HCT116 (cell line): Measurements from ENCODE around the gene C1orf21. TPM values are rescaled to one million over a fixed set of nuclear protein-coding genes. Genes with fewer than 3 reads are reported as not detected.

Source experiments
- ATAC-seq: fragments of 200-7000 bp; cut with Tn5 transposase; 2 replicates; pipeline ENCODE4 v1.9.1; 2020; ENCODE audit warnings: mild to moderate bottlenecking, moderate library complexity
- BruUV-seq: library from RNA; stranded (reverse); fragments of 400-500 nt; replicated peaks from 2 replicates; lab custom pipeline; 2021; lab: Mats Ljungman, UMichigan
- CTCF ChIA-PET: fragments of 300-600 bp; sonication (Branson Sonifier 250); formaldehyde crosslinking; loops from one replicate; lab custom pipeline; 2021; ENCODE audit warnings: antibody characterized with exemption; lab: Charles Lee
- POLR2A ChIA-PET: fragments of 300-600, 350-600 bp; sonication (Branson Sonifier 250); formaldehyde crosslinking; loops from one replicate; lab custom pipeline; 2021; ENCODE audit warnings: antibody characterized with exemption; lab: Charles Lee
- RAD21 ChIA-PET, 2 experiments: fragments of 300-600 bp; sonication (Branson Sonifier 250); formaldehyde crosslinking; loops; one replicate each; lab custom pipeline; 2023; ENCODE audit warnings: low total read pairs in 2 of 2; ENCODE audit not compliant: uncharacterized antibody in 2 of 2, unreplicated experiment in 2 of 2, low non-redundant PET in 1 of 2; lab: Charles Lee
- DNase-seq: peaks from one replicate; pipeline ENCODE4 v3.0.0-alpha.2; 2010; ENCODE audit warnings: low read depth, low spot score
- H2AFZ ChIP-seq: fragments of 200-600 bp; shearing (Covaris generic), sonication (generic); 2 replicates; pipeline ENCODE4 v1.6.1; 2017; ENCODE audit warnings: low read depth, mixed run types, mixed read lengths, antibody characterized with exemption, low read length; ENCODE audit not compliant: poor library complexity, severe bottlenecking
- H3K27ac ChIP-seq: 2 replicates; pipeline ENCODE4 v1.5.1; 2012; ENCODE audit warnings: low read depth, low read length
- H3K27me3 ChIP-seq: fragments of 200-600 bp; sonication (generic); 2 replicates; pipeline ENCODE4 v1.6.1; 2016; ENCODE audit warnings: mixed run types, low read length, mixed read lengths; ENCODE audit not compliant: insufficient read depth
- H3K36me3 ChIP-seq, 2 experiments: fragments of 200-500 bp in 1 of 2; fragments of 200-600 bp in 1 of 2; sonication (Bioruptor generic) in 1 of 2; sonication (generic) in 1 of 2; 2 replicates each; pipeline versions ENCODE4 v1.5.1 to v1.6.1; 2014 to 2016; ENCODE audit warnings: low read length in 2 of 2, inconsistent platforms in 1 of 2, mixed read lengths in 1 of 2, mixed run types in 1 of 2; ENCODE audit not compliant: insufficient read depth in 2 of 2, control insufficient read depth in 1 of 2
- H3K4me1 ChIP-seq, 2 experiments: fragments of 200-600 bp in 1 of 2; sonication (generic) in 1 of 2; 2 replicates each; pipeline versions ENCODE4 v1.5.1 to v1.6.1; 2012 to 2017; ENCODE audit warnings: low read length in 2 of 2, inconsistent platforms in 1 of 2, mild to moderate bottlenecking in 1 of 2, mixed read lengths in 1 of 2, mixed run types in 1 of 2, moderate library complexity in 1 of 2; ENCODE audit not compliant: insufficient read depth in 2 of 2, control insufficient read depth in 1 of 2
- H3K4me2 ChIP-seq: fragments of 200-600 bp; sonication (generic); 2 replicates; pipeline ENCODE4 v1.6.1; 2017; ENCODE audit warnings: mixed run types, low read length, mixed read lengths
- H3K4me3 ChIP-seq, 2 experiments: fragments of 200-600 bp in 1 of 2; sonication (generic) in 1 of 2; replicated peaks in 1 of 2; 2 replicates each; pipeline ENCODE4 v1.5.1; 2011 to 2016; ENCODE audit warnings: low read length in 2 of 2, control low read depth in 1 of 2, low read depth in 1 of 2, mild to moderate bottlenecking in 1 of 2, mixed read lengths in 1 of 2, mixed run types in 1 of 2
- H3K79me2 ChIP-seq: fragments of 200-600 bp; sonication (generic); 2 replicates; pipeline ENCODE4 v1.6.1; 2017; ENCODE audit warnings: mild to moderate bottlenecking, mixed run types, low read length, moderate library complexity, mixed read lengths; ENCODE audit not compliant: insufficient read depth
- H3K9ac ChIP-seq: fragments of 200-600 bp; sonication (generic); 2 replicates; pipeline ENCODE4 v1.6.1; 2016; ENCODE audit warnings: low read length, mixed read lengths
- H3K9me2 ChIP-seq: fragments of 200-600 bp; sonication (generic), shearing (Covaris generic); 2 replicates; pipeline ENCODE4 v1.6.1; 2017; ENCODE audit warnings: mixed run types, mild to moderate bottlenecking, moderate library complexity; ENCODE audit not compliant: insufficient read depth
- H3K9me3 ChIP-seq, 2 experiments: fragments of 200-500 bp in 1 of 2; fragments of 200-600 bp in 1 of 2; sonication (Bioruptor generic) in 1 of 2; sonication (generic) in 1 of 2; 2 replicates each; pipeline ENCODE4 v1.6.1; 2014 to 2017; ENCODE audit warnings: low read length in 2 of 2, mixed read lengths in 2 of 2, inconsistent platforms in 1 of 2, low read depth in 1 of 2, mild to moderate bottlenecking in 1 of 2, mixed run types in 1 of 2, moderate library complexity in 1 of 2; ENCODE audit not compliant: control insufficient read depth in 1 of 2, insufficient read depth in 1 of 2
- H4K20me1 ChIP-seq: fragments of 200-600 bp; sonication (generic), shearing (Covaris generic); 2 replicates; pipeline ENCODE4 v1.6.1; 2017; ENCODE audit warnings: mixed run types, mild to moderate bottlenecking, moderate library complexity; ENCODE audit not compliant: insufficient read depth
- EZH2 ChIP-seq: fragments of 200-600 bp; sonication (generic); IDR thresholded peaks from 2 replicates; pipeline ENCODE4 v1.6.1; 2017; ENCODE audit warnings: antibody characterized with exemption, mixed run types
- EZH2phosphoT487 ChIP-seq: fragments of 200-600 bp; IDR thresholded peaks from 2 replicates; pipeline ENCODE4 v1.6.1; 2018; ENCODE audit warnings: antibody characterized with exemption, borderline replicate concordance
- FOSL1 ChIP-seq: IDR thresholded peaks from 2 replicates; pipeline ENCODE4 v1.6.1; 2012; ENCODE audit warnings: low read depth
- JUND ChIP-seq: IDR thresholded peaks from 2 replicates; pipeline ENCODE4 v1.6.1; 2012
- POLR2AphosphoS5 ChIP-seq: IDR thresholded peaks from 2 replicates; pipeline ENCODE4 v1.6.1; 2011; ENCODE audit warnings: mild to moderate bottlenecking, low read depth, low read length, moderate library complexity
- SP1 ChIP-seq: IDR thresholded peaks from 2 replicates; pipeline ENCODE4 v1.6.1; 2012; ENCODE audit warnings: low read depth
- TCF7L2 ChIP-seq: IDR thresholded peaks from 2 replicates; pipeline ENCODE4 v1.7.0; 2011; ENCODE audit warnings: borderline replicate concordance, inconsistent platforms; ENCODE audit not compliant: insufficient read depth, insufficient read length; ENCODE audit errors: extremely low read depth
- ZFX ChIP-seq: fragments of 450-650 bp; IDR thresholded peaks from 2 replicates; pipeline ENCODE4 v1.6.1; 2017
- ZNF274 ChIP-seq: fragments of 200-500 bp; sonication (Bioruptor generic); IDR thresholded peaks from 2 replicates; pipeline ENCODE4 v1.6.1; 2014; ENCODE audit warnings: mild to moderate bottlenecking, low read depth, low read length, inconsistent platforms
- intact Hi-C: fragments of 100-400 bp; cut with micrococcal nuclease; formaldehyde crosslinking; loops from 2 replicates; pipeline ENCODE4 v1.10.0; 2022
- total RNA-seq: library from RNA; stranded (reverse); gene quantifications from one replicate; pipeline ENCODE4 v1.2.1, GENCODE V29; 2021; ENCODE audit not compliant: unreplicated experiment
- TF ChIP-seq, protein P1 (sequence below): IDR thresholded peaks from 2 replicates; pipeline ENCODE4 v1.6.1; 2012
- TF ChIP-seq, protein P2 (sequence below): IDR thresholded peaks from 2 replicates; pipeline ENCODE4 v1.6.1; 2011; ENCODE audit warnings: mild to moderate bottlenecking, low read length, moderate library complexity; ENCODE audit not compliant: insufficient replicate concordance; ENCODE audit errors: extremely low read depth

The C1orf21 gene
- total RNA-seq, 1 experiment from 2014 or later: 8.9 TPM

DNA sequence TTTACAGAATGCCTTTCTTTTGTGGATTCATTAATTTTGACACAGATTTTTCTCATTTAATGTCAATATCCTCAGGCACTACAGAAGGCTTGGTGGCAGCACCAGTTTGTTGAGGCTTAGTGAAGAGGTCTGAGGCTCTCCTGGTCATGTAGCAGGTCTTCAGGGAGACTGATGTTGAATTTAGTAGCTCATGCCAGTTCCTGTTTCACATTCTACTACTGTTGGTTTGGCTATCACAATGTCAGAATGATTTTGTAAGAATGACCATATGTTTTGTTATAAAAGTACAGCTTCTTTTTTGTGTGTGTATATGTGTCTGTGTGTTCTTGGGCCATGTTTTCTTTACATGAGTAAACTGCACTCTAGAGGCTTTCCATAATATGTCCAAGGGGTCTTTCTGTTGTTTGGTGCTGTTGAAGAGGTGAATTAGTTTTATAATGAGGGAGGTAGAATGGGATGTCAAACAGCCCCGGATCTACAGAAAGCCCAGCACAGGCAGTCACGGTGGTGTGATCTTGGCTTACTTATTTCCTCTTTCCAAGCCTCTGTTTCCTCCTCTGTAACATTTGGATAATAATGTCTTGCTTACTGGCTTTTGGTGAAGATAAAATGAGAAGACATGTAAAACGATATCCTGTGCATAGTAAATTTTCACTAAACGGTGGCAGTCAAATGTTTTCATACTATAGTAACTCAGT is 32.0 kb downstream of the C1orf21 start:
- H3K27me3 ChIP-seq: no peaks in the 10 kb centered on the region
- intact Hi-C loops: no loop called here
- no peaks in the 10 kb centered on the region for H3K79me2 ChIP-seq
- H3K36me3 ChIP-seq: no peaks in the 10 kb centered on the region
- no peaks in the 10 kb centered on the region for H3K4me1 ChIP-seq
- no peak overlapping the region for H3K4me3 ChIP-seq
- ChIA-PET CTCF (no interaction called here), RAD21 (no interaction called here), POLR2A (no interaction called here)
- no peaks in the 10 kb centered on the region for H3K9me2 ChIP-seq
- H4K20me1 ChIP-seq: no peaks in the 10 kb centered on the region
- DNase-seq (no peak), ATAC-seq (no peak)
- H2AFZ ChIP-seq: no peak overlapping the region
- H3K9ac ChIP-seq: no peak overlapping the region
- H3K27ac ChIP-seq: no peak overlapping the region
- H3K9me3 ChIP-seq: no peaks in the 10 kb centered on the region
- BruUV-seq: no TSS peak
- no peak overlapping the region for H3K4me2 ChIP-seq
- TF ChIP-seq JUND (no peak), TCF7L2 (no peak), EZH2phosphoT487 (no peak), POLR2AphosphoS5 (no peak), ZFX (no peak), ZNF274 (no peak), EZH2 (no peak), FOSL1 (no peak), SP1 (no peak)
- TF ChIP-seq, protein P1, sequence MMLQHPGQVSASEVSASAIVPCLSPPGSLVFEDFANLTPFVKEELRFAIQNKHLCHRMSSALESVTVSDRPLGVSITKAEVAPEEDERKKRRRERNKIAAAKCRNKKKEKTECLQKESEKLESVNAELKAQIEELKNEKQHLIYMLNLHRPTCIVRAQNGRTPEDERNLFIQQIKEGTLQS: no peak
- TF ChIP-seq, protein P2, sequence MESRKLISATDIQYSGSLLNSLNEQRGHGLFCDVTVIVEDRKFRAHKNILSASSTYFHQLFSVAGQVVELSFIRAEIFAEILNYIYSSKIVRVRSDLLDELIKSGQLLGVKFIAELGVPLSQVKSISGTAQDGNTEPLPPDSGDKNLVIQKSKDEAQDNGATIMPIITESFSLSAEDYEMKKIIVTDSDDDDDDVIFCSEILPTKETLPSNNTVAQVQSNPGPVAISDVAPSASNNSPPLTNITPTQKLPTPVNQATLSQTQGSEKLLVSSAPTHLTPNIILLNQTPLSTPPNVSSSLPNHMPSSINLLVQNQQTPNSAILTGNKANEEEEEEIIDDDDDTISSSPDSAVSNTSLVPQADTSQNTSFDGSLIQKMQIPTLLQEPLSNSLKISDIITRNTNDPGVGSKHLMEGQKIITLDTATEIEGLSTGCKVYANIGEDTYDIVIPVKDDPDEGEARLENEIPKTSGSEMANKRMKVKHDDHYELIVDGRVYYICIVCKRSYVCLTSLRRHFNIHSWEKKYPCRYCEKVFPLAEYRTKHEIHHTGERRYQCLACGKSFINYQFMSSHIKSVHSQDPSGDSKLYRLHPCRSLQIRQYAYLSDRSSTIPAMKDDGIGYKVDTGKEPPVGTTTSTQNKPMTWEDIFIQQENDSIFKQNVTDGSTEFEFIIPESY: no peak
